Cerebellar nuclear complex (tissue), 1 donor: ENCODE results near the gene PMS1.
A peak's percentile ranks its signal among the peaks of the same experiment; 100 is the strongest.
"Not testable (repeated sequence)": the region's sequence is repeated elsewhere in the genome, so short reads cannot be mapped to it uniquely, and the experiment has no call there.

Experiments
- DNase-seq, 2 experiments: peaks; one replicate each; lab custom pipeline; 2025; lab: John Stamatoyannopoulos, UW

PMS1 gene

DNA sequence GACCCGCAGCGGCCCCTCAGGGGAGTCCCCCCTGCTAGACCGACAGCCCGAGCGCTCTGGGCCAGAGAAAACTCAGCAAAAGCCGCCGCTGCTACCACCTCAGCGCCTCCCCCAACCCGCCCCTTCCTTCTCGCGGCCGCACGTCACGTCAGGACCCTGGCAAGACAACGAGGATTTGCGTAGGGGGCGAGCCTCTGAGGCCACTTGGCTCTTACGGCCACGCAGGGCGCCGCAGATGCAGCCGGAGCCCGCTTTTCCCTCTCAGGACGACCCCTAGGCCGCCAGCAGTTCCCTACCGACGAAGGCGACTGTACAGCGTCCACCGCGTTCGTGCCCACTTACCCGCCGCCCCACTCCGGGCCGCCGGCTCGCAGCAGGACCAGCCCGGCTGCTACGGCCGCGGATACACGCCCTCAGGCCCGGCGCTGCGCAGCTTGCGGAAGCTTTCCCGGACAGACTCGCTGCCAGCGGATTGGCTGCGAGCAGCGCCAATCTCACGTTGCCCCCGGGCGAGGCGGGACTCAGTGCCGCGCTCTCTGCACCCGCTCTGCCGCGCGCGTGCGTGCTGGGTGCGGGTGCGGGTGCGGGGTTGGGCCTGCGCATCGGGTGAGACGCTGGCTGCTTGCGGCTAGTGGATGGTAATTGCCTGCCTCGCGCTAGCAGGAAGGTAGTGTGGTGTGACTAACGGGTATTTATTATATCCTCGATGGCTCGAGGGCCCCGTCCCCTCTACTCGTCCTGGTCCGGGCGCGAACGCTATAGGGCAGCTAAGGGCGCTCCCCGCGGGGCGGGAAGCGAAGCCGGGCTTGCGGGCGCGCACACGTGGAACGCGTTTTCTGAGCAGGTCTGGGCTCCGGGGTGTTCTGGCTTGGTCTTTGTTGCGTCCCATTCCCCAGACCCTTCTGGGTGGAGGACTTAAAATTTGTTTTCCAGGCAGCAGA is at the start of gene PMS1, which contains the start of gene ORMDL1:
PMS1 (plus strand) TSS at position 524 of the 941 bp plus-strand sequence. CDS start 7,360 bp downstream, outside the sequence.
ORMDL1 (minus strand) TSS at position 413 of the 941 bp plus-strand sequence. CDS start 1,744 bp downstream, outside the sequence.
- peak; percentile 79 to 80 for DNase-seq

GRCh38 chr2:189751080-189751658 is 33.1 kb upstream of the PMS1 start:
- DNase-seq = no peak

- DNase-seq = no peak
Observed at GRCh38 chr2:189756311-189756952, 27.8 kb upstream of the PMS1 start.

- not testable (repeated sequence) for DNase-seq
Observed at GRCh38 chr2:189760154-189760553, 24.1 kb upstream of the PMS1 start.

- DNase-seq = no peak
Observed at GRCh38 chr2:189762229-189762550, 22.1 kb upstream of the PMS1 start.

DNA sequence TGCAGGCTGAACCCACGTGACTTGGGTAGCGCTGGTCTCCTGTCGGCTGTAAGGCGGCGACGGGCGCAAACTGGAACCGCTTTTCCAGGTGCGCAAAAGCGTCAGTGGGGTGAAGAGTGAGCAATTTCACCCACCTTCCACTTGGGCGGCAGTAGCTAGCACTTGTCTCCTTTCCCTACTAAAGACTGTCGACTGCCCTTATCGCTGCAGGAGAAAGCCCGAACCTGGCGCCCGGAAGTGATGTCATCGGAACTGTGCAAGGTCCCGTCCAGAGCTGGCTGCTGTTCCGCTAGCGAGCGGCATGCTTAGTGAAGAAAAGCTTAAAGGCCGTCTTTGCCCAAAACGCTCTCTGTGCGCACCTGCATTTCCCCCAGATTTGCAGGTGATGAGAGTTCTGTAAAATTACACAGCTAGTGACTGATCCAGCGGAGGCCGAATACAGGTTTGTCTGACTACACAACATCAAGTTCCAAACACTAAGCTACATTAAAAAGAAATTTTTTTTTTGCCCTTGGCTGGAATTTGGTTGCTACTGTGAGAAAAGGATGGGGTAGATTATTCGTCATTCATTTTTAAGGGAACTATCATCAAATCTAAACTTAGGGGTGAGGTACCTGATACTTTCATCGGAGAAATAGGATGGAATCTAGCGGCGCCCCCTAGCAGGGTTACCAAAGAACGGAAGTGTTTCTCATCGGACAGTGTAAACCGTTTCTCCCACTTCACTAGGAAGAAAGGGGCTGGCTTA is 21.5 kb upstream of the PMS1 start, which contains the start of gene OSGEPL1:
OSGEPL1 (minus strand) TSS at position 242 of the 748 bp plus-strand sequence. CDS start 1,152 bp downstream, outside the sequence.
- peak; percentile 58 to 79 for DNase-seq

- no peak for DNase-seq
Observed at GRCh38 chr2:189763908-189764661, 20.2 kb upstream of the PMS1 start.

DNA sequence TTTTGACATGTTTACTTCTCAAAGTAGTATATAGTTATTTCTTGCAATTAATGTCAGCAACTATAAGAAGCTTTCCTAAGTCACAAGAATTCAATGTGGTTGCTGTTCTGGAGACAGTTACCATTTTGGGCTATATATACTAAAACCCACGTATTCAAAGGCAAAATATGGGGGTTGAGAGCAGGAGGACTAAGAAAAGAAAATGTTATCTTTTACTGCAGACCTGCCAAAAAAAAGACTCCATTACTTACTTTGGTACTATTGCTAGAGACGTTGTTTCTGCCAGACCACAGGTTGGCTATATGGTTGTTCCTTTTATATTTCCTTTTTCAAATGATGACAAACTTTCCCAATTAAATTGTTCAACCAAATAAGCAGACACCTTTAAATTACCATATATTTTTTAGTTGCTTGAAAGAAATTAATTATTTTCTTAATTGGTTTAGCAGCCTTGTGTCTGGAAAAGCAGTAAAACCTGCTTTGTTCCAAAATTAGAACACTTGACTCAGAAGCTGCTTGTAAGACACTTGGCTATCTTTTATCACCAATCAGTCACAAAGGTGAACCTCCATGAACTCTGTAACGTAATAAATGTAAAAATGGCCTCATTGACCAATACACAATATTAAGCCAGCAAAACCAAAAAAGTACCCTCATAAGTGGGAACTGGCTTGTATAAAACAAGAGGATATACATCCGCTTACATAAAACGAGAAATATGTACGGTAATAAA is 13.5 kb upstream of the PMS1 start:
- no peak for DNase-seq

DNA sequence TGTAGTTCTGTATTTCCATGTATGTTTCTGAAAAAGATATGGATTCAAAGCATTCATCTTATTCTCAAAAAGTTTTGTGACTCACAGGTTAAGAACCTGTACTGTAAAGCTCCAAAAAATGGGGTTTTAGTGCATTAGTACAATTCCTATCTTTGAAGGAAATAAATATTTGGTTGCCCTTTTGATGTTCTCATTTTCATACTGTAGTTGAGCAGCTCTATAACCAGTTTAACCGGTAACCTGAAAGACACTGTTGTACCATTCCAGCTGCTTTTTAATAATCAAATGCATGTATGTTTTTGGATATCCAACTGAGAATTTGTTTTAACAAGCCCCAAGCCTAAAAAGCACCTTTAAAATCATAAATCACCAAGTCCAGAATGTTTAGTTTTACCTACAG is 12.0 kb upstream of the PMS1 start:
- no peak for DNase-seq

DNA sequence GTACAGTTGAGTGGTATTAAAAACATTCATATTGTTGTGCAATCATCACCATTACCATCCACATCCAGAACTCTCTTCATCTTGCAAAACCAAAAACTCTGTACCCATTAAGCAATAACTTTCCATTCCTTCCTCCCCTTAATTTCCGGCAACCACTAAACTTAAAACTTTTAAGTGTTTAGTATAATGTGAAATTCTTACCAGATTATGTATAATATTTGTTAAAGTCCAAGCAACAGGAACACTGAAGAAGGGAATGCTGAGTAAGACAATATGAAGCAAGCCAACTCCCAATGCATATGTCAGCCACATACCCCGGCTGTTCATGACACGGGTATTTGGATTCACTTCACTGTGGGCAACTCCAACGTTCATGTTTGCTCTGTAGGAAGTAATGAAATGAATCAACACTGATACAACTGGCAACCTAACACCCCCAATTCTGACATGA is 2.0 kb upstream of the PMS1 start:
- DNase-seq = no peak

DNA sequence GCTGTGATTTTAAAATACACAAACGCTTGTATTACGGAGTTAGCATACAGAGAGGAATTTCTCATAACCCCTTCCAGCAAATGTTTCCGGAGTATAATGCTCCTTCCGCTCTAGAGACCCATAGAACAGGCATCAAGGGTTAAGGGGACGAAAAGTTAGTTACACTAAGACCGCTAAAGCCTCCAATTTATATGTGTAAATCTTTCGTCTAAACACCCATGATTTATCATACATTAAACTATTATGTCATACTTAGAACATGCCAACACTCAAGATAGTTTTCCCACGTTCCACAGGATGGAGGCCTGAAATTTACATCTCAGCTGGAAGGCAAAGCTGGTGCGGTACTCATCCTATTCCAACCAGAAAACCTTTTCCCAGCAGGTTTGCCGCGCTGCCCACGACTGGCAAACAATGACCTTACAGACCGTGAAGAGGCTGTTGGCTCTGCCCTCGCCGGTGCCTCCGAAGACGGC is 761 bp upstream of the PMS1 start:
- no peak for DNase-seq

DNA sequence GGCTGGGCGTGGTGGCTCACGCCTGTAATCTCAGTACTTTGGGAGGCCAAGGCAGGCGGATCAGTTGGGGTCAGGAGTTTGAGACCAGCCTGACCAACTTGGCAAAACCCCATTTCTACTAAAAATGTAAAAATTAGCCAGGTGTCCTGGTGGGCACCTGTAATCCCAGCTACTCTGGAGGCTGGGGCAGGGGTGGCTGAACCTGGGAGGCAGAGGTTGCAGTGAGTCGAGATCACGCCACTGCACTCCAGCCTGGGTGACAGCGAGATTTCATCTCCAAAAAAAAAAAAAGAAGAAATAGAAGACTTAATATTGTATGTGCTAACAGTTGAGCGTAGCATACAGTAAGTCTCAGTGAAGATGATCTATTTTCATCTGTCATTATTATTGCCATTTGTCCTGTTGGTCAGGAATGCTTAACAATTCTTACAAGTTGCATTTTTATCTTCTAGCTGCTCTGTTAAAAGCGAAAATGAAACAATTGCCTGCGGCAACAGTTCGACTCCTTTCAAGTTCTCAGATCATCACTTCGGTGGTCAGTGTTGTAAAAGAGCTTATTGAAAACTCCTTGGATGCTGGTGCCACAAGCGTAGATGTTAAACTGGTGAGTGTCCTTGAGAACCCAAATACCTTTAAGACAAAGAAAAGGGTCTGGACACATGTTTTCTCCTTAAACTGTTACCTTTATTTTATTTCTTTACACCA is 7.2 kb downstream of the PMS1 start:
- DNase-seq = no peak

DNA sequence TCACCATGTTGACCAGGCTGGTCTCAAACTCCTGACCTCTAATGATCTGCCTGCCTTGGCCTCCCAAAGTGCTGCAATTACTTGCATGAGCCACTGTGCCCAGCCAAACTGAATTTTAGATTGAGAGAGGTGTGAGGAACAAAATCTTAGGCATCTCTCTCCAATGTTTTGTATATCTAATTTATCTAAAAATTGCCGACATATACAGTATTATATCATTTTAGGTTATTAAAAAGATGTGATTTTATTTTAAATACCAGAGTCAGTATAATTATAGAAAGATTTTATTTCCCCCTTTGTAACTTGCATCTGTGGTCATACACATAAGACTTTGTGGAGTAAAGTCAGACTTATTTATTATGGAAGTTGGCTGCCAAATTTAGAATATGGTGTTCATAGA is 10.1 kb downstream of the PMS1 start:
- no peak for DNase-seq

GRCh38 chr2:189797902-189798301 is 13.7 kb downstream of the PMS1 start:
- no peak for DNase-seq

GRCh38 chr2:189798312-189799029 is 14.2 kb downstream of the PMS1 start:
- no peak for DNase-seq

- DNase-seq = no peak
Observed at GRCh38 chr2:189799030-189799331, 14.7 kb downstream of the PMS1 start.

GRCh38 chr2:189799531-189799930 is 15.3 kb downstream of the PMS1 start:
- DNase-seq = no peak

DNA sequence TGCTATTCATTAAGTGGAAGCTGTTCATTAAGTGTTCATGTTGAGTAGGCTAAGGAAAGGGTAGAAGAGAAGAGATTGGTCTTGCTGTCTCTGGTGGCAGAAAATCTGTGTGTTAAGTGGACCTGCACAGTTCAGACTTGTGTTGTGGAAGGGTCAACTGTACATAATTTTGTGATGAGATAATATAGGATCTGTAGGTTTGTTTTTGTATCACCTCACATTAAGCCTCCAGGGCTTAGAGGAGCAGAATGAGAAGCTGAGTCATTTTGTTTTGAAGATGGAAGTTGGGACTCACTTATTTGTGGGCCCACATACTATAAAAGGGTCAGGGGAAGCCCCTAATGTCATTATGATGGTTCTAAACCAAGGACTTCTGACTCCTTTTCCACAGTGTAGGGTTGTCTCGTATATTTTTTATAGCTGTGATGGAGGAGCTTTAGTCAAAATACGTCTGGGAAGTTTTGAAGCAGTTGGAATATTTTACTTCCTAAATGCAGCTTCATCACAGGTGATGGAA is 18.2 kb downstream of the PMS1 start:
- DNase-seq = no peak

GRCh38 chr2:189803431-189803830 is 19.2 kb downstream of the PMS1 start:
- no peak for DNase-seq
